ENCODE results near the gene NUDT3. TPM values are rescaled to one million over a fixed set of nuclear protein-coding genes. Genes with fewer than 3 reads are reported as not detected.

NUDT3 gene
- total and polyA plus RNA-seq, 9 of the 15 experiments (the other 6 are each of a cell fraction or from before 2014, with no cell fraction given), result 5.4 to 81.2 (median 56.4) TPM

DNA sequence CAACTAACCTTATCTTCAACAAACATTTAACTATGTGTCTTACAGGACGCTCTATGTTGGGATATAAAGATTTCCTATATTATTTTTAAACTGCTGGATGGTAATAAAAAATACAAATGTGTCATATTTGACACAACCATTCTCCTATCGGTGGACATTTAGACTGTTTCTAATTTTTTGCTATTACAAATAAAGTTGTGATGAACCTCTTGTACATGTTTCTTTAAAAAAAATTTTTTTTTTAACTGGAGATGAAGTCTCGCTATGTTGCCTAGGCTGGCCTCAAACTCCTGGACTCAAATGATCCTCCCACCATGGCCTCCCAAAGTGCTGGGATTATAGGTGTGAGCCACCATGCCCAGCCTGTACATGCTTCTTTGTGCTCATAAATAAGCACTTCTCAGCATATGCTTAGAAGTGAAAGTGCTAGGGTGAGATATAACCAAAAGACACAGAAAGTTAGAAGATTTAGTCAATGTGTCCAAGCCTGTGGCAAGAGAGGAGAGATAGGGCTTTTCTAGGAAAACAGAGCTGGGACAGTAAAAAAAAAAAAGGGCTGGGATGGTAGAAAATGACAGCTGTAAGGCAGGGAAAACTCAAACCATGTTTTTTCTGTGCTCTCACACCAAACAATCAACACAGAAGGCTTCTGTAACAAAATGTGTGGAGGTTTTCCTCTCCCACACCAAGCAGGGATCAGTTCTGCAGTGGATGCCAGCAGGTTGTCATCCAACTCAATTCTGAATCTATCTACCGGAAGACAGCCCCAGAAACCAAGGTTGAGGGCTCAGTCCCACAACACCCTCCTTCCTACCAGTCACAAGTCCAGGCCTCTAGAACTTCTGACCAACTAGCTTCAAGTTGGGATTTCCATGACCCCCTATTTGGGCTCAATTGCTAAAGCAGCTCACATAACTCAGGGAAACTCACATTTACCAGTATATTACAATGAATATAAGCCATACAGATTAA is 73.7 kb downstream of the NUDT3 start (continued):
- TF ChIP-seq, protein P1, sequence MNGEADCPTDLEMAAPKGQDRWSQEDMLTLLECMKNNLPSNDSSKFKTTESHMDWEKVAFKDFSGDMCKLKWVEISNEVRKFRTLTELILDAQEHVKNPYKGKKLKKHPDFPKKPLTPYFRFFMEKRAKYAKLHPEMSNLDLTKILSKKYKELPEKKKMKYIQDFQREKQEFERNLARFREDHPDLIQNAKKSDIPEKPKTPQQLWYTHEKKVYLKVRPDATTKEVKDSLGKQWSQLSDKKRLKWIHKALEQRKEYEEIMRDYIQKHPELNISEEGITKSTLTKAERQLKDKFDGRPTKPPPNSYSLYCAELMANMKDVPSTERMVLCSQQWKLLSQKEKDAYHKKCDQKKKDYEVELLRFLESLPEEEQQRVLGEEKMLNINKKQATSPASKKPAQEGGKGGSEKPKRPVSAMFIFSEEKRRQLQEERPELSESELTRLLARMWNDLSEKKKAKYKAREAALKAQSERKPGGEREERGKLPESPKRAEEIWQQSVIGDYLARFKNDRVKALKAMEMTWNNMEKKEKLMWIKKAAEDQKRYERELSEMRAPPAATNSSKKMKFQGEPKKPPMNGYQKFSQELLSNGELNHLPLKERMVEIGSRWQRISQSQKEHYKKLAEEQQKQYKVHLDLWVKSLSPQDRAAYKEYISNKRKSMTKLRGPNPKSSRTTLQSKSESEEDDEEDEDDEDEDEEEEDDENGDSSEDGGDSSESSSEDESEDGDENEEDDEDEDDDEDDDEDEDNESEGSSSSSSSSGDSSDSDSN (IDR thresholded peaks at IDR 0.05; ENCODE audit: borderline replicate concordance in 1 of 2, low read depth in 2 of 2, low read length in 2 of 2), result peak in 1 of 2 experiments; percentile 46; a peak in 1 of 4 replicates
- TF ChIP-seq SIRT6 (IDR thresholded peaks at IDR 0.05; ENCODE audit: low read depth, low read length) (no peak), ZNF41 (CRISPR knock-in tag; conservative IDR thresholded peaks at IDR 0.05) (no peak; the same call in 1 of the 2 replicates), YY1 (IDR thresholded peaks at IDR 0.05; ENCODE audit: borderline replicate concordance in 1 of 3, control insufficient read depth in 1 of 3, extremely low read depth in 1 of 3, insufficient read depth in 3 of 3, insufficient read length in 1 of 3, insufficient replicate concordance in 2 of 3, low read depth in 1 of 3, low read length in 2 of 3) (peak in 1 of 3 experiments; percentile 9), ZNF75A (CRISPR knock-in tag; IDR thresholded peaks at IDR 0.05) (0 out of 2 replicates have a peak, but pooled peaks have one; percentile 21), PHF20 (IDR thresholded peaks at IDR 0.05; ENCODE audit: partially characterized antibody) (no peak), NCOA2 (IDR thresholded peaks at IDR 0.05; ENCODE audit: partially characterized antibody in 2 of 2) (no peak), SMC3 (conservative IDR thresholded peaks at IDR 0.05; ENCODE audit: insufficient read depth, low read depth, low read length) (no peak), NR2C1 (IDR thresholded peaks at IDR 0.05) (no peak), NR2C1 (tag; IDR thresholded peaks at IDR 0.05) (no peak), HDAC2 (IDR thresholded peaks at IDR 0.05) (no peak), POLR2AphosphoS5 (IDR thresholded peaks at IDR 0.05; ENCODE audit: control insufficient read depth, insufficient read depth, low read depth, low read length) (no peak), PHTF2 (CRISPR knock-in tag; IDR thresholded peaks at IDR 0.05) (no peak), SNRNP70 (optimal IDR thresholded peaks at IDR 0.05; ENCODE audit: low read depth, low read length) (no peak), ZNF639 (CRISPR knock-in tag; conservative IDR thresholded peaks at IDR 0.05 in 1 of 2, IDR thresholded peaks at IDR 0.05 in 1 of 2) (peak in 1 of 2 experiments; percentile 19; a peak in 1 of 4 replicates), ZNF785 (CRISPR knock-in tag; IDR thresholded peaks at IDR 0.05) (0 out of 2 replicates have a peak, but pooled peaks have one; percentile 24), ZNF253 (CRISPR knock-in tag; conservative IDR thresholded peaks at IDR 0.05) (no peak), CBFA2T2 (conservative IDR thresholded peaks at IDR 0.05) (peak; percentile 79), ZBTB9 (CRISPR knock-in tag; IDR thresholded peaks at IDR 0.05) (no peak)
